ENCODE measurements around the gene LMF1.

Gene LMF1

DNA sequence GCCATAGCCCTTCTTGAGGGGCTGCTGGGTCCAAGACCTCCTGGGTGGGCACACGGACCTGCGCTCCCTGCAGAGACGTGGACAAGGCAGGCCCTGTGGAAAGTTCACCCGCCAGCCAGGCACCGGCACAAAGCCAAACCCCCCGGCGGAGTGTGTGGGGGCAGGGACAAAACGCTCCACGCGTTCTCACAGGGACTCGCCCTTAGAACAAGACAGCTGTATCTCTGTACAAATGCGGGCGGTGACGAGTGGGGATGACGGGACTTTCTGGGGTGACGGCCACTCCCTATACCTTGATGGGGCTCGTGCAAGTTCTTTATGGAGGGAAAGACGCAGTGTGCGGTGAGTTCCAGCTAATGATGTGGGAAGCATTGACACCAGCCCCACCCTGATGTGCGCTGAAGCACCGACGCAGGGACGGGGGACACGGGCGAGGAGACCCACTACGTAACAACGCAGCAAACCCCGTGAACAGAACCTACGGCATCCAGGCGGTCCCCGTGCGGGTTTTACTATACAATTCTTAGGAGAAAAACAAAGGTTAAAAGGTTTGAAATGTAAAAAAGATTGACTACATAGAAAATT lies 49.4 kb downstream of the LMF1 start:
- Histone ChIP-seq H3K4me3 (ENCODE audit: insufficient read length, low read depth) (no peak overlapping the region), H3K9ac (ENCODE audit: insufficient read length, low read depth) (no peak overlapping the region), H3K27me3 (ENCODE audit: insufficient read depth, insufficient read length) (no peaks in the 10 kb centered on the region), H3K36me3 (ENCODE audit: insufficient read depth, insufficient read length, low read length) (peaks cover 7% of the 10 kb centered on the region), H3K4me1 (ENCODE audit: insufficient read depth, insufficient read length) (peaks cover 13% of the 10 kb centered on the region), H3K9me3 (ENCODE audit: insufficient read depth, low read length) (peaks cover 22% of the 10 kb centered on the region)
- no peak for DNase-seq (ENCODE audit: low read depth, low spot score)
- TF ChIP-seq YY1 (IDR thresholded peaks at IDR 0.05; ENCODE audit: insufficient read depth, insufficient read length) (no peak), ZNF274 (IDR thresholded peaks at IDR 0.05; ENCODE audit: low read depth, low read length) (no peak), SUZ12 (IDR thresholded peaks at IDR 0.05; ENCODE audit: extremely low read depth, insufficient read depth, insufficient read length) (no peak)

GRCh38 chr16:920717-921116 lies 50.1 kb downstream of the LMF1 start:
- H3K4me3 ChIP-seq (ENCODE audit: insufficient read length, low read depth) = no peak overlapping the region
- no peaks in the 10 kb centered on the region for H3K27me3 ChIP-seq (ENCODE audit: insufficient read depth, insufficient read length)
- peak overlapping the region; percentile 29 for H3K9ac ChIP-seq (ENCODE audit: insufficient read length, low read depth)

GRCh38 chr16:920051-920681 lies 50.6 kb downstream of the LMF1 start:
- no peak for DNase-seq (ENCODE audit: low read depth, low spot score)
- no peaks in the 10 kb centered on the region for H3K27me3 ChIP-seq (ENCODE audit: insufficient read depth, insufficient read length)
- peak overlapping the region; percentile 39 for H3K9ac ChIP-seq (ENCODE audit: insufficient read length, low read depth)
- no peak overlapping the region for H3K4me3 ChIP-seq (ENCODE audit: insufficient read length, low read depth)
- peaks cover 14% of the 10 kb centered on the region; the same call in 1 of the 2 replicates for H3K9me3 ChIP-seq (ENCODE audit: insufficient read depth, low read length)
- H3K36me3 ChIP-seq (ENCODE audit: insufficient read depth, insufficient read length, low read length) = peaks cover 5% of the 10 kb centered on the region
- no peak for TF ChIP-seq SUZ12 (IDR thresholded peaks at IDR 0.05; ENCODE audit: extremely low read depth, insufficient read depth, insufficient read length)
- no peak for TF ChIP-seq YY1 (IDR thresholded peaks at IDR 0.05; ENCODE audit: insufficient read depth, insufficient read length)
- TF ChIP-seq ZNF274 (IDR thresholded peaks at IDR 0.05; ENCODE audit: low read depth, low read length) = no peak
- peaks cover 13% of the 10 kb centered on the region for H3K4me1 ChIP-seq (ENCODE audit: insufficient read depth, insufficient read length)

More at GRCh38 chr16:920717-921116, 50.1 kb downstream of the LMF1 start:
- H3K4me1 ChIP-seq (ENCODE audit: insufficient read depth, insufficient read length) = peaks cover 13% of the 10 kb centered on the region
- DNase-seq (ENCODE audit: low read depth, low spot score) = no peak
- peaks cover 15% of the 10 kb centered on the region for H3K9me3 ChIP-seq (ENCODE audit: insufficient read depth, low read length)
- H3K36me3 ChIP-seq (ENCODE audit: insufficient read depth, insufficient read length, low read length) = peaks cover 5% of the 10 kb centered on the region
- TF ChIP-seq ZNF274 (IDR thresholded peaks at IDR 0.05; ENCODE audit: low read depth, low read length) (no peak), SUZ12 (IDR thresholded peaks at IDR 0.05; ENCODE audit: extremely low read depth, insufficient read depth, insufficient read length) (no peak), YY1 (IDR thresholded peaks at IDR 0.05; ENCODE audit: insufficient read depth, insufficient read length) (no peak)

GRCh38 chr16:919658-920050 lies 51.1 kb downstream of the LMF1 start:
- no peak for DNase-seq (ENCODE audit: low read depth, low spot score)
- peaks cover 5% of the 10 kb centered on the region for H3K36me3 ChIP-seq (ENCODE audit: insufficient read depth, insufficient read length, low read length)
- H3K4me3 ChIP-seq (ENCODE audit: insufficient read length, low read depth) = no peak overlapping the region
- no peaks in the 10 kb centered on the region for H3K27me3 ChIP-seq (ENCODE audit: insufficient read depth, insufficient read length)
- no peak for TF ChIP-seq ZNF274 (IDR thresholded peaks at IDR 0.05; ENCODE audit: low read depth, low read length)
- no peak for TF ChIP-seq SUZ12 (IDR thresholded peaks at IDR 0.05; ENCODE audit: extremely low read depth, insufficient read depth, insufficient read length)
- TF ChIP-seq YY1 (IDR thresholded peaks at IDR 0.05; ENCODE audit: insufficient read depth, insufficient read length) = no peak
- H3K9ac ChIP-seq (ENCODE audit: insufficient read length, low read depth) = peak overlapping the region; percentile 39
- peaks cover 13% of the 10 kb centered on the region for H3K4me1 ChIP-seq (ENCODE audit: insufficient read depth, insufficient read length)
- H3K9me3 ChIP-seq (ENCODE audit: insufficient read depth, low read length) = peaks cover 14% of the 10 kb centered on the region; the same call in 1 of the 2 replicates

DNA sequence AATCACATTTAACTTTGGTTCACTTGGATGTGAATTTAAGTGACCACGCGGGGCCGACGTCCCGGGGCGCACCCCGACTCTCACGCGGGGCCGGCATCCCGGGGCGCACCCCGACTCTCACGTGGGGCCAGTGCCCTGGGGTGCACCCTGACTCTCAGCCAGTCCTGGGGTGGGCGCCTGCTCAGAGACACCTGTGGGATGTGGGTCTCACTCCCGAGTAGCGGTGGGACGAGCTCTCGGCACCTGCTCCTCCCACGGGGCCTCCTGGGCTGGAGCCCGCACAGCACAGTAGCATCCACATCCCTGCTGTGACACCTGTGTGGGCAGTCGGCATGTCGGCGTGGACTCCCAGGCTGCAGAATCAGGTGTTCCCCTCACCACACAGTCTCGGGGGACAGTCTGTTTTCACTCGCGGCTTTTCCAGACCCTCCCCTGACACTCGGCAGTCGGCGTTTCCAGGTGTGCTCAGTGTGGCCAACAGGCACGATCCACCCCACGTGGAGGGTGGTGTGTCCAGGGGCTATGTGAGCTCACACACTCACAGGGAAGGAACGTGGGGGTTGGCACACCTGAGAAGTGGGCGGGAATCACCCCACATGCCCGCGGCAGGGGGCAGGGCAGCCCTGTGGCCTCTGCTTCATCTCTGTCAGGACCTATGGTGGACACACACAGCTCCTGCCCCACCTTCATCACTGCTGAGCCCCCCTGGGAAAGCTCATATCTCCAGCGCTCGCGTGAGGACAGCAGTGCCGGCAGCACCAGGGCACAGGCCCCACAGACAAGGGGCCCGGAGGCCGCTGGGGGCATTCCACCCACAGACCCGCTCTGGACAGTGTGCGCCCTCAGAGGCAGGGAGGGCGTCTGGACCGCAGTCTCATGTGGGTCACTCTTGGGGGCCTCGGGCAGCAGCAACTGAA lies 51.8 kb downstream of the LMF1 start:
- H3K4me1 ChIP-seq (ENCODE audit: insufficient read depth, insufficient read length) = peaks cover 13% of the 10 kb centered on the region
- H3K36me3 ChIP-seq (ENCODE audit: insufficient read depth, insufficient read length, low read length) = peaks cover 5% of the 10 kb centered on the region
- TF ChIP-seq SUZ12 (IDR thresholded peaks at IDR 0.05; ENCODE audit: extremely low read depth, insufficient read depth, insufficient read length) (no peak), ZNF274 (IDR thresholded peaks at IDR 0.05; ENCODE audit: low read depth, low read length) (no peak), YY1 (IDR thresholded peaks at IDR 0.05; ENCODE audit: insufficient read depth, insufficient read length) (no peak)
- H3K9ac ChIP-seq (ENCODE audit: insufficient read length, low read depth) = no peak overlapping the region
- H3K27me3 ChIP-seq (ENCODE audit: insufficient read depth, insufficient read length) = no peaks in the 10 kb centered on the region
- H3K4me3 ChIP-seq (ENCODE audit: insufficient read length, low read depth) = no peak overlapping the region
- no peak for DNase-seq (ENCODE audit: low read depth, low spot score)
- H3K9me3 ChIP-seq (ENCODE audit: insufficient read depth, low read length) = peaks cover 13% of the 10 kb centered on the region; the same call in 1 of the 2 replicates

- no peaks in the 10 kb centered on the region for H3K27me3 ChIP-seq (ENCODE audit: insufficient read depth, insufficient read length)
- TF ChIP-seq SUZ12 (IDR thresholded peaks at IDR 0.05; ENCODE audit: extremely low read depth, insufficient read depth, insufficient read length) = no peak
- TF ChIP-seq ZNF274 (IDR thresholded peaks at IDR 0.05; ENCODE audit: low read depth, low read length) = no peak
- TF ChIP-seq YY1 (IDR thresholded peaks at IDR 0.05; ENCODE audit: insufficient read depth, insufficient read length) = no peak
- H3K9ac ChIP-seq (ENCODE audit: insufficient read length, low read depth) = no peak overlapping the region
- H3K4me1 ChIP-seq (ENCODE audit: insufficient read depth, insufficient read length) = peaks cover 13% of the 10 kb centered on the region
- H3K9me3 ChIP-seq (ENCODE audit: insufficient read depth, low read length) = peaks cover 3% of the 10 kb centered on the region; the same call in 1 of the 2 replicates
- no peak for DNase-seq (ENCODE audit: low read depth, low spot score)
- H3K36me3 ChIP-seq (ENCODE audit: insufficient read depth, insufficient read length, low read length) = peaks cover under 1% of the 10 kb centered on the region
- no peak overlapping the region for H3K4me3 ChIP-seq (ENCODE audit: insufficient read length, low read depth)
Observed at GRCh38 chr16:918068-918467, 52.7 kb downstream of the LMF1 start.
